Effector memory CD8-positive, alpha-beta T cell (primary cell): Measurements from ENCODE around the gene PTPRT.

Source experiments
- ATAC-seq: fragments of 150-1000 bp; cut with Tn5 transposase; replicated peaks from 2 replicates; pipeline ENCODE4 v1.10.0; 2021; ENCODE audit warnings: mild to moderate bottlenecking, moderate library complexity
- DNase-seq, 3 experiments: peaks; one replicate each; pipeline ENCODE4 v3.0.0; 2021
- H3K27ac Mint-ChIP-seq, 2 donors: one replicate each; pipeline ENCODE4 v1.8.0; 2022; ENCODE audit warnings: mild to moderate bottlenecking in 2 of 2, mixed read lengths in 2 of 2, moderate library complexity in 2 of 2
- H3K27me3 Mint-ChIP-seq, 2 donors: one replicate each; pipeline ENCODE4 v1.8.0; 2022; ENCODE audit warnings: mixed read lengths in 2 of 2
- H3K36me3 Mint-ChIP-seq: one replicate; pipeline ENCODE4 v1.8.0; 2022; ENCODE audit warnings: mild to moderate bottlenecking, moderate library complexity, mixed read lengths; ENCODE audit not compliant: insufficient read depth
- H3K4me1 Mint-ChIP-seq, 2 donors: one replicate each; pipeline ENCODE4 v1.8.0; 2022; ENCODE audit warnings: low read depth in 2 of 2, mixed read lengths in 2 of 2
- H3K4me3 Mint-ChIP-seq, 2 donors: one replicate each; pipeline ENCODE4 v1.8.0; 2022; ENCODE audit warnings: mild to moderate bottlenecking in 2 of 2, mixed read lengths in 2 of 2, moderate library complexity in 2 of 2
- H3K9me3 Mint-ChIP-seq, 2 donors: one replicate each; pipeline ENCODE4 v1.8.0; 2022; ENCODE audit warnings: mixed read lengths in 2 of 2

Gene PTPRT

DNA sequence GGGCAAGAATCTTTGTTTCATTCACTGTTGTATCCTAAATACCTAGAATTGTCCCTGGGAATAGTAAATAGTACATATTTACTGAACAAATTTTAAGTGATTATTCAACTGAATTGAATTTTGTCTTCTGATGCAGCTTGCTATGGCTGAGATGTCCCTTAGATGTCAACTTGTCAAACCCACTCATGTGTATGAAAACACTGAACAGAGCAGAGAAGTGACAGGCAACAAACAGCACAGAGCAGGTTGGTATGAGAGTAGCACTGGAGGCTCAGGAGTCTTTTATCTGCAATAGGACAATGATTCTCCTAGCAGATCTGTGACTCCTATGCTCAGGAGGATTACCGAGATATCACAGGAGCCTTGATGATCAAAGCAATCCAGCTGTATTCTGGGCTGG is 1031.4 kb downstream of the PTPRT start:
- Mint-ChIP-seq H3K4me1 (no peaks in the 10 kb centered on the region), H3K4me3 (no peak overlapping the region), H3K9me3 (peaks cover 8 to 16% of the 10 kb centered on the region in 2 donors), H3K27me3 (no peaks in the 10 kb centered on the region), H3K36me3 (no peaks in the 10 kb centered on the region), H3K27ac (no peak overlapping the region)
- DNase-seq (no peak), ATAC-seq (no peak)

DNA sequence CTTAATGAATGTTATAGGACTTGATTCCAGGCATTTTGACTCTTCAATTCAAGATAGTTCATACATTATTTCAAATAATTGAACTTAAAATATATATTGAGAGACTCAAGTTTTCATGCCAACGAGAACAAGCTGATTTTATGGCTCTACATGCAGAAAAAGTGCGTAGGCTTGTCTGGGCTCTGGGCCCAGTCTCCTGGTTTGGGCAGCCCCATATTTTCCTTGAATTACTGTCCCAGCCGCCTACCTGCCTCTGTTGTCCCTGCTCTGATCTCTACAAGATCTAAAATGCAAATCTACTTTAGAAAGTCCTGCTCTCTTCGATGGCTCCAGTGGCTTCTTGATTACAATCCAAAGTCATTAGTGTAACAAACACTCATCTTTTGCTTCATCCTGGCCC is 1034.1 kb downstream of the PTPRT start:
- DNase-seq, result no peak
- H3K4me1 Mint-ChIP-seq, result no peaks in the 10 kb centered on the region

DNA sequence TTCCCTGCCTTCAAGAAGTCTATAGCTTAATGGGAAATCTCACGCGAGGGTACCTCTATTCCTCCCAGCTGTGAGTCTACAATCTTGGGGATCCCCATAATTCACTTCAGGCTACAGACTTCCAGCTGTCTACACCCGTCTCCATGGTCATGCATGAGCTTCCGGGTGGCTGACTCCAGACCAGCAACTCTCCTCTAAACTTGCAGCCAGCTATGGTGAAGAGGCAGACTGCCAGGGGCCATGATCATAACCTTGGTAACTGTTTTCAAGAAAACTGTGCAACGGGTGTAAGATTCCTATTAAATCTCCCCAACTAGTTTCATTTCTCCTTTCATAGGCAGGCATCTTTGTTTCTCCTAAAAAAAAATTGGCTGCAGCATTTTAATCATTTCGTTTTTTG is 1037.1 kb downstream of the PTPRT start:
- peaks cover 2% of the 10 kb centered on the region for H3K36me3 Mint-ChIP-seq
- no peak for DNase-seq
- no peak overlapping the region for H3K27ac Mint-ChIP-seq
- no peak overlapping the region for H3K4me3 Mint-ChIP-seq
- H3K9me3 Mint-ChIP-seq, result peaks cover 17 to 19% of the 10 kb centered on the region in 2 donors
- H3K27me3 Mint-ChIP-seq, result no peaks in the 10 kb centered on the region
- no peaks in the 10 kb centered on the region for H3K4me1 Mint-ChIP-seq
- no peak for ATAC-seq

More for the DNA sequence above, 1034.1 kb downstream of the PTPRT start:
- H3K36me3 Mint-ChIP-seq, result no peaks in the 10 kb centered on the region
- no peaks in the 10 kb centered on the region for H3K27me3 Mint-ChIP-seq
- H3K4me3 Mint-ChIP-seq, result no peak overlapping the region
- ATAC-seq, result no peak
- peaks cover 13 to 22% of the 10 kb centered on the region in 2 donors for H3K9me3 Mint-ChIP-seq
- H3K27ac Mint-ChIP-seq, result no peak overlapping the region

DNA sequence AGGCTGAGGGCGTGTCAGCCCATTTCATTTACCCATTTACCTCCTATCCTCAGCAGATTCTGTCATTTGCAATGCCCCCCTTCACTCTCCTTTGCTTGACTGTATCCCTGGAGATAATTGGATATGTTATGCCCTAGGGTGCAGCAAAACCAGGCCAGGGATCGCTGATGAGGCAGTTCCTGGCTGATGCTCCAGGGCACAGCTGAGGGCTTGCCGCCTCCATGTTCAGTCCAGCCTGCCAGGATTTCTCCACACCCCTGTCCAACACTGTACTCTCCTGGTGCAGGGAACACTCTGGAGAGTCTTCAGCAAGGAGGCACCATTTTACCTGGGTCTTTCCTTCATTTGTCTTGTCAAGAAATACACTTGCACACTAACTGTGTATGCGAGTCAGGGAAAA is 1039.5 kb downstream of the PTPRT start:
- H3K9me3 Mint-ChIP-seq, result peaks cover 14 to 17% of the 10 kb centered on the region in 2 donors
- H3K27me3 Mint-ChIP-seq, result no peaks in the 10 kb centered on the region
- DNase-seq (no peak), ATAC-seq (no peak)
- H3K4me3 Mint-ChIP-seq, result no peak overlapping the region
- no peak overlapping the region for H3K27ac Mint-ChIP-seq
- no peaks in the 10 kb centered on the region for H3K4me1 Mint-ChIP-seq
- peaks cover 2% of the 10 kb centered on the region for H3K36me3 Mint-ChIP-seq

DNA sequence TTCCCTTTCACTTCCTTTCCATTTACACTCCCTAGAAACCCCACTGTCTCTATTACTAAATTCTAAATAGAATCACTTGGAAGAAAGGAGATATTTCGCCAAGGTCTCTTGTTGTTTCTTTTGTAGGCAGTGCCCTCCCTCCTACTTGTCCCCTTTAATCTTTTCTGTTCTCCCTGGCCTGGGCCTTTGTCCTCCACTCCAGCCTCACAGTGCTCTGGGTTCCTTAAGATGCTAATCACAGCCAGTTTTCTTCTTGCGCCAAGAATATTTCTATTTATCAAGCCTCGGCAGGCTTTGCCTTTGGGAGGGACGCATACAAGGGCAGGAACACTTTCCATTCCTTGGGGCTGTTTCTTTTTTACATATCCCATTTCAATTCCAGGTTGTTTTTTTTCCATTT is 1051.0 kb downstream of the PTPRT start:
- H3K27me3 Mint-ChIP-seq, result no peaks in the 10 kb centered on the region
- peaks cover 4 to 26% of the 10 kb centered on the region in 2 donors for H3K9me3 Mint-ChIP-seq
- H3K4me1 Mint-ChIP-seq, result no peaks in the 10 kb centered on the region
- no peak for ATAC-seq
- DNase-seq, result no peak
- H3K36me3 Mint-ChIP-seq, result no peaks in the 10 kb centered on the region
- no peak overlapping the region for H3K27ac Mint-ChIP-seq
- H3K4me3 Mint-ChIP-seq, result no peak overlapping the region

DNA sequence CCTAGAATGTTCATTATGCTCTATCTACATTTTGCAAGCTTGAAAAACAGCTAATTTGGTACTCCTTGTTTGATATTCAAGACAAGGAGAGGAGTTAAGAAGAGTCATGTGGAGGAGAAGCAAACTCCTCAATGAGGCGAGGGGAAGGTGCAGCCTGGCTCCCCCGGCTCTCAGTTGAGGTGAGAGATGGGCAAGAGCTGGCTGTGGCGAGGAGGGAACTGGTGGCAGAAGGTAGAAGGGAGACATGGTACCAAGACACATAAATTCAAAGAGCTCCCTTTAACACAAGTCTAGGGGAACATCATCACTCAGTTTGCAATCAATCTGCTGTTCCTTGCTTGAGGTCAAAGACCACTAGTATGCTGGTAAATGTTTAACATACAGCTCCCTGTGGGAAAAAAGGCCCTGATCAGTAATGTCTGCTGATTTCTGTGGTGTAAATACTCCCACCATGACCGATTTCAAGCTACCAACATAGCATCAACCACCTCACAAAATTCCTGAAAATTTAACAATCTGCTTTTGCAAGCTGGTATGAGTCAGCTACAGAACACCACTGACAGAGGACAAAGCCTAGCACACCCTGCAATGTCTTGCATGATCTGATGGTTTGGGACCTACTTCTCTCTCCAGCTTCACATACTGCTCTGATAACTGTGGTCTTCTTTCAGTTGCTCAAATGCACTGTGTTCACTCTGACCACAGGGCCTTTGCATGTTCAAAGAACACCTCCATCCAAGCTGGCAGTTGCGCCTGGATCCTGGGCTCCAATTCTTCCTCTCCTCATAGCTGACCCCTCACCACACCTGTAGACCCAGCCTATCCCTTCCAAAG is 1055.2 kb downstream of the PTPRT start:
- Mint-ChIP-seq H3K9me3 (peaks cover 3 to 20% of the 10 kb centered on the region in 2 donors), H3K27me3 (no peaks in the 10 kb centered on the region), H3K27ac (no peak overlapping the region), H3K4me3 (no peak overlapping the region), H3K36me3 (no peaks in the 10 kb centered on the region), H3K4me1 (no peaks in the 10 kb centered on the region)
- no peak for ATAC-seq
- no peak for DNase-seq

DNA sequence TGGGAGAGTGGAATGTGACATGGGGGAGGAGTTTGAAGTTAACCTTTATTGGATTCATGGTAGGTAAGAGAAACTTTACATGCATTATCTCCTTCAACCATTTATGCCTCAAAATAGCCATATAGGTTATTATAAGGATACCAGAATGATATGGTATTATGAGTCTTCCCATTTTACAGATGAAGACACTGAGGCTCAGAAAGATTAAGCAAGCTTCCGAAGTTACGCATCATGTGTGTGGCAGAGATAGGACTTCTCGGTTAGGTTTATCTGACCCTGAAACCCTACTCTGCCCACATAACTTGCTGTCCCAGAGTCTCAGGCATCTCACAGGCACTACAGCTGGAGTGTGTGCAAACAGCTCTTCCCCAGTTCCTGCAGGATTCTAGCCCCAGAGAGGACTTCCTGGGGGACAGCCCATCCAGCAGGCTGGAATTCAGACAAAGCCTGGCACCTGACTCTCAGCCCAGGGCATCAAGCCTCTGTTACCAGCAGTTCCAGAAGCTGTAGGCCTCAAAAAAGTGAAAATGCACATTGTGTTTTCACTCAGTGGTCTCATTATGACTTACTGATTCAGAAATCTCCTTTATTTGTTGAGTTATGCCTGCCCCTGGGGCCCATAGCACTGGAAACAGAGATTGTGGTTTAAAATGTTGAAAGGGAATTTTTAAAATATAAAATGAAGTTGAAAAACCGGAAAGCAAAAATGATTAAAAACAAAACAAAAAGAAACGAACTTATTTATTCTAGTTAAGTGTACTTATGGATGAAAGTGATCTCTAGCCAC is 1058.7 kb downstream of the PTPRT start:
- H3K9me3 Mint-ChIP-seq, result peaks cover 6 to 28% of the 10 kb centered on the region in 2 donors
- H3K36me3 Mint-ChIP-seq, result no peaks in the 10 kb centered on the region
- H3K27ac Mint-ChIP-seq, result no peak overlapping the region
- no peaks in the 10 kb centered on the region for H3K4me1 Mint-ChIP-seq
- no peak for DNase-seq
- H3K27me3 Mint-ChIP-seq, result no peaks in the 10 kb centered on the region
- no peak for ATAC-seq
- H3K4me3 Mint-ChIP-seq, result no peak overlapping the region

DNA sequence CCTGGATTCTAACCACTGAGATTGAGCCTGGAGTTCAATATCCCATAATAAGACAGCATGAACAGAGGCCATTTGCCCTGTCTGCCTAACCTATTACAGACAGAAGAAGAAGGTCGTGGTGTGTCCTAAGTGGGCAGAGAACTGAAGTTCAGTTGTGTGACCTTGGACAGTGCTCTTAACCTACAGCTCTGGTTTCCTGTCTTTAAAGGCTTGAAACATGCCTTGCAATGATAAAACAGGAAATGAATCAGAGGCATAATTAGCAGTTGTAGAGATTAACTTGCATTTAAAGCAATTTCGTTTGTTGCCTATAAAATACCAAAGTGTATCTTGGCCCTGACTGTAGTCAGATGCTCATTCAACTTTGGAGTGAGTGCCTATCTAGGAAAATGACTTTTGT is 1064.3 kb downstream of the PTPRT start:
- H3K36me3 Mint-ChIP-seq, result no peaks in the 10 kb centered on the region

DNA sequence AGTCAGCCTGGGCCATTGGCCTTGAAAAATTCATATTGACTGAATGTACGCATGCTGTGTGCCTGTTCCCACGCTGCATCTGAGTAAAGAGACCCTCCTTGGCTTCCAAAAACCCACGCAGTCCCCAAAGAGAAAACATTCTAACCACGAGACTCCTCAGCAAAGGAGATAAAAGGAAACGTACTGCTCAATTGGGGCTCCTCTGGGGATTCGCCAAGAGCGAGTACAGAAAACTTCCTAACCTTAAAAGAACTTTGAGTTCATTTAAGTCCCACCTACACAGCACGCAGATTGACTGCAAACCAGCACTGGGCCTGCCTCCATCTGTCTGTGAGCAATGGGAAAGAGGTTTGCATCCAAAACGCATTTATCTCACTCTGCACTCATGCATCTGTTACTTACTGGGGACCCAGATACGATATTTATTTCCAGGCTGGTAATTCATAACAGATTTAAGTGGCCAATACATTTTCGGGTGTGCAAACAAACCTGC is 1065.7 kb downstream of the PTPRT start:
- no peaks in the 10 kb centered on the region for H3K27me3 Mint-ChIP-seq

More for the DNA sequence above, 1064.3 kb downstream of the PTPRT start:
- Mint-ChIP-seq H3K27ac (no peak overlapping the region), H3K27me3 (no peaks in the 10 kb centered on the region), H3K4me3 (no peak overlapping the region), H3K4me1 (no peaks in the 10 kb centered on the region), H3K9me3 (peaks cover 15 to 33% of the 10 kb centered on the region in 2 donors)
- DNase-seq (no peak), ATAC-seq (no peak)

DNA sequence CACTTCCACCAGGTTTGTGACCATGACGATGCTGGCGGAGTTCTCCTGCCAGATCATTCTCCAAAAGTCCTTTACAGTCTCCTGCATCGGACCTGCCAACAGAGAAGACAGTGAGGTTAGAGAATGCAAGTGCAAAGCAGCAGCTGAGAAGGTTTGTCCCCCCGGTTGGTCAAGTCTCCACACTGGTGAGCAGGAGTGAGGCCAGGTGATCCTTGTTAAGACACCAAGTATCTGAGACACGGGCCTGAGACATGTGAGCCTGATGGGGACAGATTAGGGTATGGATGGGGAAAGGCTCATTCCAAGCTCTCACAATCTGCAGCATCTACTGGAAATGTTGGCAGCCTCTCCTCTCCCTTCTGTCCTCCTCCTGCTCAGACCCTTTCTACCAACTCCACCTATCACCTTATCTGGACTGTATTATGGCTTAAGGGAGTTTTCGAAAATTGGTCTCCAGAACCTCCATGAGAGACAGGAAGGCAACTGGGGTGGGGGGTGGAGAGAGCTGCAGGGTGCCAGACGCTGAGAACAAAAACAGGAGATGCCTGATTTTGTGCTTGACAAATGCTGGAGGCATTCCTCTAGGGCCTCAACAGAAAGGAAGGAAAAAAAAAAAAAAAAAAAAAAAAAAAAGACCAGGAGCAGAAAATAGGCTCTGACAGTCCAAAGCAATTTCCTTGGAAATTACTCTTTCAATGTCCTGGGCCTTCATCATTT is 1071.1 kb downstream of the PTPRT start:
- no peak for DNase-seq

More for the DNA sequence above, 1065.7 kb downstream of the PTPRT start:
- DNase-seq (no peak), ATAC-seq (no peak)
- Mint-ChIP-seq H3K4me1 (no peaks in the 10 kb centered on the region), H3K27ac (no peak overlapping the region), H3K36me3 (no peaks in the 10 kb centered on the region), H3K4me3 (no peak overlapping the region), H3K9me3 (peaks cover 17 to 33% of the 10 kb centered on the region in 2 donors)

DNA sequence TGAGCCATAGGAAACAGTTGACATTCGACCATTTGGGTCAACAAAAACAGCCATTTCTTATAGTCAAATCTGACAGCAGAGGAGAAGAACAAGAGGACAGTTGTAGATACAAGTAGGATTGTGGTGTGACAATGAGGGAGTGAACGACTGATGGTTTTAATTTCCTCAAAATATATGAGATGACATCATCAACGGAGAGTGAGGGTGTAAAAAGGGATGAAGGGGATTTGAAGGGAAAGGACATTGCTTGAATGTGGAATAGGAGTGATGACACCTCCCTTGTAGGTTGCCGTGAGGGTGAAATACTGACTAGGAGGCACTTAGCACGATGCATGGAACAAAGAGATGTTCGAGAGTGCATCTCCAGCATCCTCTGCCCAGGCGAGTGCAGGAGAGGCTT is 1071.7 kb downstream of the PTPRT start:
- no peaks in the 10 kb centered on the region for H3K36me3 Mint-ChIP-seq
- ATAC-seq, result no peak

More for the DNA sequence above, 1071.1 kb downstream of the PTPRT start:
- no peak for ATAC-seq
- Mint-ChIP-seq H3K4me1 (no peaks in the 10 kb centered on the region), H3K27ac (no peak overlapping the region), H3K36me3 (no peaks in the 10 kb centered on the region), H3K27me3 (no peaks in the 10 kb centered on the region), H3K9me3 (peaks cover 16 to 26% of the 10 kb centered on the region in 2 donors), H3K4me3 (no peak overlapping the region)

DNA sequence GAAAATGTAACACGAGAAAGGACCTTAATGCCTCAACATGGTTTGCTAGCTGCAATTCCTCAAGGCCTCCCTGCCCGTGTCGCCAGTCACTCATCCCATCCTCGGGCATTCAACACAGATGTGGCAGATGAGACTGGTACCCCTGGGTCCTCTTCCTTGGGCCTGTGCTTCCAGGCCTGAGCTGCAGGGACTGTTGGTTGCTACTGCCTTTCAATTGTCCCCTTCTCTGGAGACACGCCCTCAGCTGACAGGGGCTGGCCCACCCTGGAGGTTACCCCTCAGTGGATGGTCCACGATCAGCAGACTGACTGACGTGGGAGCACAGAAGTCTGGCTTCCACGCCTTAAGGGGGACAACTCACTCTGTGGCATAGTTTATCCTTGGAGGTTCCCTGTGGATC is 1076.5 kb downstream of the PTPRT start:
- no peaks in the 10 kb centered on the region for H3K27me3 Mint-ChIP-seq
- peaks cover 7 to 22% of the 10 kb centered on the region in 2 donors for H3K9me3 Mint-ChIP-seq
- no peaks in the 10 kb centered on the region for H3K36me3 Mint-ChIP-seq
- H3K27ac Mint-ChIP-seq, result no peak overlapping the region
- no peaks in the 10 kb centered on the region for H3K4me1 Mint-ChIP-seq
- H3K4me3 Mint-ChIP-seq, result no peak overlapping the region
- DNase-seq, result no peak
- ATAC-seq, result no peak

More for the DNA sequence above, 1071.7 kb downstream of the PTPRT start:
- no peaks in the 10 kb centered on the region for H3K4me1 Mint-ChIP-seq
- no peak overlapping the region for H3K4me3 Mint-ChIP-seq
- H3K9me3 Mint-ChIP-seq, result peaks cover 15 to 21% of the 10 kb centered on the region in 2 donors
- H3K27ac Mint-ChIP-seq, result no peak overlapping the region
- DNase-seq, result no peak
- no peaks in the 10 kb centered on the region for H3K27me3 Mint-ChIP-seq

DNA sequence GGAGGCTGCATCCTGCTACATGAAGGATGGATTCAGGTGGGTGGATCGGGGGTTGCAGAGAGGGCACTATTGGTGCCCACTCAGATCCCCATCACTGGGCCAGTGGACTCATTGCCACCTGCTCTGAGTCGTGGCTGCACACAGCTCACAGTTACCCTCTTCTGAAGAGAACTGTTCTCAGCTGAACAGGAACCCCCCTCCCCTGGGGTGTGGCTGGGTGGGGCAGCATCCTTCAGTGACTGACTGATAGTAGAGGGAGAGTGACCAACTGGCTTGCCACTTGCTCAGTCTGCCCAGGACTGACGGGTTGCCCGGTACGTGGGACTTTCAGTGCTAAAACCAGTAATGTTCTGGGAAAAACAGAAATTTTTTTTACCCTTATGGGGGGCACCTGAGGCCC is 1077.5 kb downstream of the PTPRT start:
- Mint-ChIP-seq H3K4me1 (no peaks in the 10 kb centered on the region), H3K27me3 (no peaks in the 10 kb centered on the region), H3K27ac (no peak overlapping the region), H3K36me3 (no peaks in the 10 kb centered on the region), H3K4me3 (no peak overlapping the region), H3K9me3 (peaks cover 4 to 11% of the 10 kb centered on the region in 2 donors)
- no peak for ATAC-seq
- DNase-seq, result no peak
